Tibial nerve (tissue), 4 donors: ENCODE results near the gene RTBDN.

Experiments used
- EP300 ChIP-seq, 2 donors: sonication (generic); formaldehyde crosslinking; IDR thresholded peaks; one replicate each; pipeline ENCODE4 v1.6.1; 2017; ENCODE audit warnings: antibody characterized with exemption in 2 of 2, mild to moderate bottlenecking in 1 of 2
- POLR2A ChIP-seq, 2 donors: fragments of 450-650 bp; IDR thresholded peaks; one replicate each; pipeline ENCODE4 v1.6.1; 2017; ENCODE audit warnings: antibody characterized with exemption in 2 of 2, mild to moderate bottlenecking in 2 of 2, moderate library complexity in 2 of 2
- TF ChIP-seq, protein P1 (sequence below), 5 experiments: fragments of 200-600 bp in 3 of 5; fragments of 450-650 bp in 2 of 5; sonication (generic) in 3 of 5; IDR thresholded peaks; one replicate each; pipeline ENCODE4 v1.5.1; 2016 to 2019; ENCODE audit warnings: antibody characterized with exemption in 5 of 5, mild to moderate bottlenecking in 3 of 5, moderate library complexity in 2 of 5

- TF ChIP-seq, protein P1, sequence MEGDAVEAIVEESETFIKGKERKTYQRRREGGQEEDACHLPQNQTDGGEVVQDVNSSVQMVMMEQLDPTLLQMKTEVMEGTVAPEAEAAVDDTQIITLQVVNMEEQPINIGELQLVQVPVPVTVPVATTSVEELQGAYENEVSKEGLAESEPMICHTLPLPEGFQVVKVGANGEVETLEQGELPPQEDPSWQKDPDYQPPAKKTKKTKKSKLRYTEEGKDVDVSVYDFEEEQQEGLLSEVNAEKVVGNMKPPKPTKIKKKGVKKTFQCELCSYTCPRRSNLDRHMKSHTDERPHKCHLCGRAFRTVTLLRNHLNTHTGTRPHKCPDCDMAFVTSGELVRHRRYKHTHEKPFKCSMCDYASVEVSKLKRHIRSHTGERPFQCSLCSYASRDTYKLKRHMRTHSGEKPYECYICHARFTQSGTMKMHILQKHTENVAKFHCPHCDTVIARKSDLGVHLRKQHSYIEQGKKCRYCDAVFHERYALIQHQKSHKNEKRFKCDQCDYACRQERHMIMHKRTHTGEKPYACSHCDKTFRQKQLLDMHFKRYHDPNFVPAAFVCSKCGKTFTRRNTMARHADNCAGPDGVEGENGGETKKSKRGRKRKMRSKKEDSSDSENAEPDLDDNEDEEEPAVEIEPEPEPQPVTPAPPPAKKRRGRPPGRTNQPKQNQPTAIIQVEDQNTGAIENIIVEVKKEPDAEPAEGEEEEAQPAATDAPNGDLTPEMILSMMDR (IDR thresholded peaks at IDR 0.05): no peak
- TF ChIP-seq POLR2A (IDR thresholded peaks at IDR 0.05) (no peak), EP300 (IDR thresholded peaks at IDR 0.05) (no peak)
Measured at GRCh38 chr19:12833738-12834565, 427 bp downstream of the RTBDN start.
